Esophagus squamous epithelium (tissue), 5 donors: ENCODE data around the gene PPP2R5B. TPM values are rescaled to one million over a fixed set of nuclear protein-coding genes. Genes with fewer than 3 reads are reported as not detected.

ENCODE experiments used
- DNase-seq: peaks from one replicate; lab custom pipeline; 2025; lab: John Stamatoyannopoulos, UW
- H3K27ac ChIP-seq, 4 donors: fragments of 200-600 bp; sonication (generic); one replicate each; pipeline ENCODE4 v1.5.1; 2016 to 2019; ENCODE audit warnings: mild to moderate bottlenecking in 1 of 4
- H3K27me3 ChIP-seq, 4 donors: fragments of 200-600 bp; sonication (generic); 1 replicate in 3 of 4; 2 replicates in 1 of 4; pipeline versions ENCODE4 v1.5.1 to v1.6.0; 2017 to 2021; ENCODE audit warnings: antibody characterized with exemption in 1 of 4
- H3K36me3 ChIP-seq, 3 donors: fragments of 200-600 bp; sonication (generic); one replicate each; pipeline ENCODE4 v1.5.1; 2016 to 2019
- H3K4me1 ChIP-seq, 3 donors: fragments of 200-600 bp; sonication (generic); one replicate each; pipeline ENCODE4 v1.5.1; 2017 to 2019
- H3K4me3 ChIP-seq, 4 donors: fragments of 200-600 bp; sonication (generic); 1 replicate in 3 of 4; 2 replicates in 1 of 4; pipeline ENCODE4 v1.5.1; 2016 to 2019; ENCODE audit warnings: mild to moderate bottlenecking in 2 of 4, moderate library complexity in 1 of 4
- H3K9me3 ChIP-seq, 3 donors: fragments of 200-600 bp; sonication (generic); one replicate each; pipeline ENCODE4 v1.5.1; 2016 to 2019
- POLR2A ChIP-seq, 4 donors: fragments of 450-650 bp; IDR thresholded peaks; one replicate each; pipeline ENCODE4 v1.6.1; 2017; ENCODE audit warnings: antibody characterized with exemption in 4 of 4, mild to moderate bottlenecking in 4 of 4, moderate library complexity in 3 of 4
- WGBS, 2 donors: methylation state at CpG; one replicate each; pipeline ENCODE4 v1.1.5; 2018; 5-methylcytosine and 5-hydroxymethylcytosine counted together
- intact Hi-C: fragments of 100-400 bp; cut with DNase I; formaldehyde crosslinking; loops from one replicate; pipeline ENCODE4 v1.15.0; 2022
- total RNA-seq, 4 donors: library from RNA; depleted of rRNA; stranded (reverse); fragments of >200 nt; gene quantifications; one replicate each; pipeline ENCODE4 v1.1.0, GENCODE V29; 2016
- TF ChIP-seq, protein P1 (sequence below), 6 experiments: fragments of 450-650 bp in 4 of 6; fragments of 200-600 bp in 2 of 6; sonication (generic) in 2 of 6; IDR thresholded peaks; one replicate each; pipeline ENCODE4 v1.5.1; 2016 to 2019; ENCODE audit warnings: antibody characterized with exemption in 6 of 6, mild to moderate bottlenecking in 4 of 6, moderate library complexity in 4 of 6
- donor health status: DM: yes; HTN: yes; CAD: no.

Gene PPP2R5B
- total RNA-seq, 4 donors from 2014 or later: 7.7 to 10.5 (median 8.6) TPM

DNA sequence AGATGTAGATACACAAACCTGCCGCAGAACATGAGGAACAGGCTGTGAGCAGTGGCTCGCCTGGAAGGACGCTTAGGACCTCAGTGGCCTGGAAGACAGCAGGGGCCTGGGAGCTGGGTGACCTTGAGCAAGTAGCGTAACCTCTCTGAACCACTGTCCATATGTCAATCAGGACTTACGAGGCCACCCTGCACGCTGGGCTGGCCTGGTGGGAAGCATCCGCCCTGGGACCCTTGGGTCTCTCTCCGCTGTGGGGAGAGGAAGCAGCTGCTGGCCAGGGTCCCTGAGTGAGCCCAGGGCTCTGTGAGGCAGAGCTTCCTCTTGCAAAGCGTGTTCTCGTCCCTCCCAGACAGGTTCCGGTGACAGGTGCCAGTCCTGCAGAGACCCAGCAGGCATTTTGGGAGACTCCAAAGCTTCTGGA, 32.1 kb upstream of the PPP2R5B start:
- H3K4me1 ChIP-seq: peaks cover 4 to 30% (median 9%) of the 10 kb centered on the region in 3 donors
- no peak overlapping the region for H3K27ac ChIP-seq
- H3K27me3 ChIP-seq: no peaks in the 10 kb centered on the region
- WGBS, 2 donors: 72 to 79% methylated on average over 6 to 8 of the region's 11 CpGs
- TF ChIP-seq, protein P1, sequence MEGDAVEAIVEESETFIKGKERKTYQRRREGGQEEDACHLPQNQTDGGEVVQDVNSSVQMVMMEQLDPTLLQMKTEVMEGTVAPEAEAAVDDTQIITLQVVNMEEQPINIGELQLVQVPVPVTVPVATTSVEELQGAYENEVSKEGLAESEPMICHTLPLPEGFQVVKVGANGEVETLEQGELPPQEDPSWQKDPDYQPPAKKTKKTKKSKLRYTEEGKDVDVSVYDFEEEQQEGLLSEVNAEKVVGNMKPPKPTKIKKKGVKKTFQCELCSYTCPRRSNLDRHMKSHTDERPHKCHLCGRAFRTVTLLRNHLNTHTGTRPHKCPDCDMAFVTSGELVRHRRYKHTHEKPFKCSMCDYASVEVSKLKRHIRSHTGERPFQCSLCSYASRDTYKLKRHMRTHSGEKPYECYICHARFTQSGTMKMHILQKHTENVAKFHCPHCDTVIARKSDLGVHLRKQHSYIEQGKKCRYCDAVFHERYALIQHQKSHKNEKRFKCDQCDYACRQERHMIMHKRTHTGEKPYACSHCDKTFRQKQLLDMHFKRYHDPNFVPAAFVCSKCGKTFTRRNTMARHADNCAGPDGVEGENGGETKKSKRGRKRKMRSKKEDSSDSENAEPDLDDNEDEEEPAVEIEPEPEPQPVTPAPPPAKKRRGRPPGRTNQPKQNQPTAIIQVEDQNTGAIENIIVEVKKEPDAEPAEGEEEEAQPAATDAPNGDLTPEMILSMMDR (IDR thresholded peaks at IDR 0.05): no peak
- no peak for TF ChIP-seq POLR2A (IDR thresholded peaks at IDR 0.05)
- no peak overlapping the region for H3K4me3 ChIP-seq
- intact Hi-C loops: loop anchor here (5.0 kb wide), 1 partner anchor 45 kb away; no protein-coding TSS in a partner anchor
- DNase-seq: no peak
- no peaks in the 10 kb centered on the region for H3K9me3 ChIP-seq
- peaks cover under 1 to 30% (median 10%) of the 10 kb centered on the region in 3 donors for H3K36me3 ChIP-seq

DNA sequence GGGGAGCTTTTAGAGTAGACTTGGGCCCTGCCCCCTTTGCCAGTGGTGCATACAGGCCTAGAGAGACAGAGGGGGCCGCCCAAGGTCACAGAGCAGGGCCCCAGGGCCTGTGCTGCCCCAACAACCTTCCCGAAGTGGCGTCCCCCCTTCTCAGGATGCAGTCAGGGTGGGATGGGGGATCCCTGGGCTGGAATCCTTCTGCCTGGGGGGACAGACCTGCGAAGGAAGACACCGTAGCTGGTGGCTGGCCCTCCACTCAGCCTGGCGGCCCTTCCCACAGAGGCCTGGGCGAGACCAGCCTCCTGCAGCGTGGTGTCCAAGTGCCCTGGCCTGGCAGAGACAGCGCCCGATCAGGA, 31.7 kb upstream of the PPP2R5B start:
- 57 to 100% methylated on average over 1 to 2 of the region's 10 CpGs for WGBS, 2 donors
- H3K36me3 ChIP-seq: peaks cover 5 to 34% (median 10%) of the 10 kb centered on the region in 3 donors
- H3K4me3 ChIP-seq: no peak overlapping the region
- H3K27me3 ChIP-seq: no peaks in the 10 kb centered on the region
- intact Hi-C loops: loop anchor here (5.0 kb wide), 1 partner anchor 46 kb away; no protein-coding TSS in a partner anchor
- no peak overlapping the region for H3K27ac ChIP-seq
- H3K9me3 ChIP-seq: no peaks in the 10 kb centered on the region
- TF ChIP-seq, protein P1 (IDR thresholded peaks at IDR 0.05): no peak
- TF ChIP-seq POLR2A (IDR thresholded peaks at IDR 0.05): no peak
- no peak for DNase-seq
- H3K4me1 ChIP-seq: peaks cover under 1 to 26% (median 5%) of the 10 kb centered on the region in 3 donors

DNA sequence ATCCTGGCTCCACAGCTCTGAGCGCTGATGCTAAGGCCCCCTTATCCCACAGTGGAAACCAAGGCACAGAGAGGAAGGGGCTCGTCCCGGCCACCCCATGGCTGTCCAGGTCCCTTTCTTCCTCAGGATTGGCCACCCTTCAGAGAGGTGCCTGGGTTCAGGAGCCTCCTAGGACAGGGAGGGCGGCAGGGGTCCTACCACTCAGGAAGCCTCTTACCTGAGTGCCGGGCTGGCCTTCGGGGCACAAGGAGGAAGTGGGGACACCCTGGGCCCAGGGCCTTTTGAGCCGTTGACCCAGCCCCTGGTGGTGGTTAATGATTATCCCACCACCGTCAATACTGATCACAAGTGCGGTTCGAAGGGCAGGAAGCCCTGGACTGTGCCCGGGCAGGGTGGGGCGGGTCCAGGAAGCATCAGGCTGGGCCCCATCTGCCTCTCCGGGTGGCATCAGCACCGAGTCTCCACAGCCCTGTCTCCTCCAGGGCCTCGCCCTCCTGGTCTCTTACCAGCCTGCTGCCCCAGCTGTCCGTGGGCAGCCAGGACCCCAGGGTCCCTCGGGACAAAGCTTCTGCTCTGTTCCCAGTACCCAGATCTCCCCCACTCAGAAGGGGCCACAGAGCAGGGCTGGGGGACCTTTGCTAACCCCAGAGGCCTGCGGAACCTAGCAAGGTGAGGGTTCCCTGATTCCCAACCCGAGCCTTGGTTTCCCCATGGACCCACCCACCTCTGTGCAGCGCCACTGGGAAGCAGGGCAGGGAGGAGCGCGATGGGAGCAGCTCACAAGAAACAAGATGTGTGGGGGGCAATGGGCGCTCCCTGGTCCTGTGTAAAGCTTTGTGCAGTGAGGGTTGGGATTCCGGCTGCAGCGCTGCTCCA, 31.1 kb upstream of the PPP2R5B start:
- no peak overlapping the region for H3K4me3 ChIP-seq
- no peaks in the 10 kb centered on the region for H3K27me3 ChIP-seq
- WGBS, 2 donors: 83 to 95% methylated on average over 2 to 3 of the region's 25 CpGs
- no peaks in the 10 kb centered on the region for H3K9me3 ChIP-seq
- no peak overlapping the region for H3K27ac ChIP-seq
- DNase-seq: no peak
- intact Hi-C loops: loop anchor here (5.0 kb wide), 1 partner anchor 46 kb away; no protein-coding TSS in a partner anchor
- peaks cover 10 to 40% (median 11%) of the 10 kb centered on the region in 3 donors for H3K36me3 ChIP-seq
- peaks cover 0 to 20% (median 0%) of the 10 kb centered on the region in 3 donors for H3K4me1 ChIP-seq
- TF ChIP-seq, protein P1 (IDR thresholded peaks at IDR 0.05): no peak
- no peak for TF ChIP-seq POLR2A (IDR thresholded peaks at IDR 0.05)

DNA sequence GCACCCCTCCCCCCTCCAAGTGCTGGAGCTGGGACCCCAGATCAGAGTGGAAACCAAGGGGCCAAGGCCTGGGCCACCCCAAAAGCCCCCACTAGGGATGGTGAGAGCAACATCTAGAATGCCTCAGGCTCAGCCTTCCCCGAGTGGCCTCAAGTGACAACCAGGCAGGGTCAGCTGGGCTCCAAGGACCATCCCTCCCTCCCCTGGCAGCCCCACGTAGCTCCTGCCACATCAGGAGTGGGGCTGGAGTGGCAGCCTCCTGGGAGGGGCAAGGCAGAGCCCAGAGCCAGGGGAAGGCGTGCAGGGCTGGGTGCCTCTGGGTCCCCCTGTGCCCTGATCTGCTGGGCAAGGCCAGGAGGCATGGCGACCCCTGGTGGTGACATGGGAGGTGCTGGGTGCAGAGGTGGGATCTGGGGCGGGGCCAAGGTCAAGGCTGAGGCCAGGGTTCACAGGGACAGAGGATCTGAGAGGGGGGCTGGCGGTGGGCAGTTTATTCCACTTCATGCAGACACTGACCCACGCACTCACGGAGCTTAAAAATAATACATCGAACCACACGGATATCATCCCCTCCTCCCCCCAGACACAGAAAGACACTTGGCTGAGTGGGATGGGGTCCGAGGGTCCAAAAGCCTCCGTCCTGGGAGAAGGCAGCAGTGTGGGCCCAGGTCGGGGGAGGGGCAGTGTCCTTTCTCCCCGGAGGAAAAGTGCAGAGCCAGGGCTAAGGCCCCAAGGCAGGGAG, 30.2 kb upstream of the PPP2R5B start:
- 35 to 48% methylated on average over 3 to 4 of the region's 14 CpGs for WGBS, 2 donors

More for the DNA sequence above, 30.2 kb upstream of the PPP2R5B start:
- TF ChIP-seq, protein P1 (IDR thresholded peaks at IDR 0.05): peak; percentile 85 to 93 (median 86)
- TF ChIP-seq POLR2A (IDR thresholded peaks at IDR 0.05): no peak
- peaks cover 15 to 48% (median 15%) of the 10 kb centered on the region in 3 donors for H3K36me3 ChIP-seq
- no peak overlapping the region for H3K27ac ChIP-seq
- H3K27me3 ChIP-seq: no peaks in the 10 kb centered on the region
- H3K4me1 ChIP-seq: peaks cover 0 to 14% (median 0%) of the 10 kb centered on the region in 3 donors
- intact Hi-C loops: loop anchor here (5.0 kb wide), 1 partner anchor 47 kb away; no protein-coding TSS in a partner anchor
- no peaks in the 10 kb centered on the region for H3K9me3 ChIP-seq
- no peak overlapping the region for H3K4me3 ChIP-seq
- no peak for DNase-seq
